Neuronal stem cell (in vitro differentiated cells): ENCODE data around the gene PRODH.

ENCODE experiments used
- DNase-seq: peaks from one replicate; pipeline ENCODE4 v3.0.0-alpha.2; 2013; ENCODE audit warnings: low spot score
- H2AFZ ChIP-seq: one replicate; pipeline ENCODE4 v1.6.1; 2013; ENCODE audit warnings: mild to moderate bottlenecking, low read length, inconsistent platforms
- H2AK5ac ChIP-seq: 2 replicates; pipeline ENCODE4 v1.6.1; 2013; ENCODE audit warnings: low read depth, mild to moderate bottlenecking, inconsistent platforms, low read length, moderate library complexity, mixed read lengths
- H2BK120ac ChIP-seq: 2 replicates; pipeline ENCODE4 v1.6.1; 2013; ENCODE audit warnings: low read depth, mild to moderate bottlenecking, inconsistent platforms, low read length, moderate library complexity, mixed read lengths
- H2BK12ac ChIP-seq: one replicate; pipeline ENCODE4 v1.6.1; 2013; ENCODE audit warnings: low read length, inconsistent platforms
- H2BK15ac ChIP-seq: 2 replicates; pipeline ENCODE4 v1.6.1; 2013; ENCODE audit warnings: mild to moderate bottlenecking, low read length, inconsistent platforms, mixed read lengths
- H2BK5ac ChIP-seq: one replicate; pipeline ENCODE4 v1.6.1; 2013; ENCODE audit warnings: inconsistent platforms, mild to moderate bottlenecking, low read length, moderate library complexity
- H3K14ac ChIP-seq: one replicate; pipeline ENCODE4 v1.6.1; 2013; ENCODE audit warnings: low read length, inconsistent platforms
- H3K18ac ChIP-seq: 2 replicates; pipeline ENCODE4 v1.6.1; 2013; ENCODE audit warnings: low read length, inconsistent platforms
- H3K23ac ChIP-seq: 2 replicates; pipeline ENCODE4 v1.6.1; 2013; ENCODE audit warnings: low read depth, mild to moderate bottlenecking, mixed read lengths, low read length, inconsistent platforms; ENCODE audit not compliant: poor library complexity
- H3K27ac ChIP-seq: replicated peaks from 3 replicates; pipeline ENCODE4 v1.5.1; 2013; ENCODE audit warnings: low read length, inconsistent platforms
- H3K27me3 ChIP-seq, 3 experiments: 2 replicates each; pipeline ENCODE4 v1.6.1; 2013; ENCODE audit warnings: low read length in 3 of 3, mild to moderate bottlenecking in 2 of 3, inconsistent platforms in 1 of 3, low read depth in 1 of 3, mixed read lengths in 1 of 3, moderate library complexity in 1 of 3; ENCODE audit not compliant: control insufficient read depth in 3 of 3, insufficient read depth in 3 of 3
- H3K36me3 ChIP-seq, 2 donors: replicated peaks in 1 of 2; 2 replicates each; pipeline ENCODE4 v1.6.1; 2013; ENCODE audit warnings: low read length in 2 of 2; ENCODE audit not compliant: control insufficient read depth in 2 of 2, insufficient read depth in 2 of 2
- H3K4ac ChIP-seq: 2 replicates; pipeline ENCODE4 v1.6.1; 2013; ENCODE audit warnings: inconsistent platforms, mild to moderate bottlenecking, low read length, moderate library complexity
- H3K4me1 ChIP-seq, 2 donors: 1 replicate in 1 of 2; 2 replicates in 1 of 2; pipeline ENCODE4 v1.6.1; 2013; ENCODE audit warnings: low read length in 2 of 2, low read depth in 1 of 2; ENCODE audit not compliant: control insufficient read depth in 2 of 2, insufficient read depth in 1 of 2
- H3K4me2 ChIP-seq: one replicate; pipeline ENCODE4 v1.6.1; 2013; ENCODE audit warnings: mild to moderate bottlenecking, low read length, inconsistent platforms; ENCODE audit not compliant: insufficient read depth, poor library complexity, severe bottlenecking
- H3K4me3 ChIP-seq, 2 donors: 2 replicates each; pipeline ENCODE4 v1.5.1; 2013; ENCODE audit warnings: low read length in 2 of 2, mild to moderate bottlenecking in 2 of 2, inconsistent platforms in 1 of 2, moderate library complexity in 1 of 2
- H3K79me1 ChIP-seq: one replicate; pipeline ENCODE4 v1.6.1; 2013; ENCODE audit warnings: low read depth, mild to moderate bottlenecking, inconsistent platforms, low read length, moderate library complexity
- H3K9ac ChIP-seq: one replicate; pipeline ENCODE4 v1.6.1; 2013; ENCODE audit warnings: mild to moderate bottlenecking, low read depth, low read length, inconsistent platforms; ENCODE audit not compliant: poor library complexity
- H3K9me3 ChIP-seq, 2 donors: replicated peaks in 1 of 2; 2 replicates each; pipeline versions ENCODE3 to v1.6.1; 2013; ENCODE audit warnings: low read length in 2 of 2, mild to moderate bottlenecking in 2 of 2, inconsistent platforms in 1 of 2, low read depth in 1 of 2, mixed read lengths in 1 of 2, moderate library complexity in 1 of 2; ENCODE audit not compliant: control insufficient read depth in 2 of 2, insufficient read depth in 1 of 2
- H4K8ac ChIP-seq: one replicate; pipeline ENCODE4 v1.6.1; 2013; ENCODE audit warnings: low read depth, mild to moderate bottlenecking, inconsistent platforms, low read length, moderate library complexity
- H4K91ac ChIP-seq: one replicate; pipeline ENCODE4 v1.6.1; 2013; ENCODE audit warnings: low read length, low read depth, mild to moderate bottlenecking, inconsistent platforms; ENCODE audit not compliant: poor library complexity
- WGBS, 2 donors: extraction: QIAGEN DNeasy Blood & Tissue Kit; methylation state at CpG; one replicate each; pipeline ENCODE4 v1.1.7; 2013; ENCODE audit warnings: missing lambda C conversion rate in 2 of 2, mixed read lengths in 1 of 2; ENCODE audit not compliant: insufficient read length in 2 of 2, insufficient replicate concordance in 1 of 2; ENCODE audit errors: extremely low coverage in 2 of 2; 5-methylcytosine and 5-hydroxymethylcytosine counted together

PRODH gene

DNA sequence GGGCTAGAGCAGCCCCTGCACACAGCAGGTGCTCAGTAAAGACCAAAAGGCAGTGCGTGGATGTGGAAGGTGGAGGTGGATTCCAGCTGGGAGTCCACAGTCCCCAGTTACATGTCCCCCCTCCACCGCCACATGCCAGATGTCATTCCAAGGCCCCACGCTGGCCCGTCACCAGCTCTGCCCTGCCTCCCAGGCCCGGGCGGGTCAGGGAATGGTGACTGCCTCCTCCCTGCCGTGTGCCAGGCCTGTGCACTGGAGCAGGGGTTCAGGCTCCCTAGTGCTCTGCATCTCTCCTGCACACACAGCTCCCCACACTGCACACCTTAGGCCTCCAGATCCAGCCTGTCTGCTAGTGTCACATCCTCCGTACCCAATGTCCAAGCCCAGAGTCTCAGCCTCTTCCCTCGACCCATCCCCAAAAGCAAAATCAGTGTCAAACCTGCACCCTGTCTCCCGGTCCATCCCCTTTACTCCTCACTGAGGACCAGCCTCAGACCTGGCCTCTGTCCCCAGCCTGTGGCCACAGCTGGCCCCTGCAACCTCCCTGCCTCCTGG is 40.2 kb upstream of the PRODH start:
- H2BK5ac ChIP-seq = no peak overlapping the region
- DNase-seq = no peak
- peaks cover 7 to 9% of the 10 kb centered on the region in 2 donors for H3K4me1 ChIP-seq

DNA sequence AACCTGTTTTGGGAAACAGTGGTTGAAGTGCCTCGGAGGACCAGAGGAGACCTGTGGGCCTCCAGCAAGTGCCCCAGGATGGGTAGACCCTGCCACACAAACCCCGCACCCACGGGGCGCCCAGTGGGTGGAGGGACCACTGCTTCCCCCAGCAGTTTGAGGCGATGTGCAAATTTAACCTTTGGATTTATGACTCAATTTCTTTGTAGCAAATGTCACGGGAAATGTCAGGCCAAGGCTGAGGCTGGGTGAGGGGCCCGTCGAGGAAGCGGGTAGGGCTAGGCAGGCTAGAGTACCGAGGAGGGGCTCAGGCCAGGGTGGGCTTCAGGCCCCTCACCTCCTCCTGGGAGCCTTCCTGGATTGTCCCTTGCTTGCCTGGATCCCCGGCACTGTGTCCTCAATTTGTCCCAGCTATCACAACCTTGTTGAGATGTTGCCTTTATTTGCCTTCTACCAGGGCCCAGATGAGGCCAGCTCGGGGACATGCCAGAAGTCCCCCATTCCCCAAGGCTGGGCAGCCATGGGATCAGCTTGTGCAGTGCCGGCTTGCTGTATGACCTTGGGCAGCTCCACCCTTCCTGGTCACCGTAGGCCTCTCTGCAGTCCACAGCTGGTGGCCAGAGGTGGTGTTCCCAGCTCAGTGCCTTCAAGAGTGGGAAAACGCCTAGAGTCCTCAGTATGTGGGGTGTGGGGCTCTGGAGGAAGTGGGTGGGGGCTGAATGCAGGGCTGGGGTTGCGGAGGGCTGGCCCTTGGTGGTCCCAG is 39.5 kb upstream of the PRODH start:
- no peak overlapping the region for H3K9ac ChIP-seq
- peaks cover 2 to 20% of the 10 kb centered on the region in 2 donors for H3K9me3 ChIP-seq
- peaks cover 8 to 13% of the 10 kb centered on the region in 2 donors for H3K4me1 ChIP-seq
- no peak overlapping the region for H3K4me3 ChIP-seq
- no peak overlapping the region for H3K14ac ChIP-seq
- no CpG with 5 or more reads among the region's 16 CpGs for WGBS, 2 donors
- H3K23ac ChIP-seq = no peak overlapping the region
- H2BK5ac ChIP-seq = no peak overlapping the region
- no peaks in the 10 kb centered on the region for H3K36me3 ChIP-seq
- H2AK5ac ChIP-seq = no peak overlapping the region
- H3K4me2 ChIP-seq = no peak overlapping the region
- peak overlapping the region; percentile 37 for H2BK15ac ChIP-seq
- H3K27ac ChIP-seq = no peak overlapping the region
- H3K18ac ChIP-seq = no peak overlapping the region
- peaks cover 16% of the 10 kb centered on the region for H3K79me1 ChIP-seq
- H2BK120ac ChIP-seq = no peak overlapping the region
- H3K27me3 ChIP-seq = no peaks in the 10 kb centered on the region
- peak overlapping the region; percentile 66 for H3K4ac ChIP-seq
- peak overlapping the region; percentile 30 for H2BK12ac ChIP-seq
- no peak overlapping the region for H4K8ac ChIP-seq
- H4K91ac ChIP-seq = no peak overlapping the region
- DNase-seq = no peak
- no peak overlapping the region for H2AFZ ChIP-seq

More for the DNA sequence above, 40.2 kb upstream of the PRODH start:
- no peak overlapping the region for H3K4me2 ChIP-seq
- H4K91ac ChIP-seq = no peak overlapping the region
- H2AFZ ChIP-seq = no peak overlapping the region
- H2BK120ac ChIP-seq = no peak overlapping the region
- no peak overlapping the region for H3K18ac ChIP-seq
- WGBS, 2 donors = no CpG with 5 or more reads among the region's 10 CpGs
- H4K8ac ChIP-seq = no peak overlapping the region
- H2AK5ac ChIP-seq = no peak overlapping the region
- no peak overlapping the region for H3K4ac ChIP-seq
- no peaks in the 10 kb centered on the region for H3K36me3 ChIP-seq
- peaks cover 12% of the 10 kb centered on the region for H3K79me1 ChIP-seq
- no peak overlapping the region for H3K4me3 ChIP-seq
- peak overlapping the region; percentile 70 for H3K9ac ChIP-seq
- no peak overlapping the region for H2BK12ac ChIP-seq
- no peak overlapping the region for H3K27ac ChIP-seq
- H3K9me3 ChIP-seq = peaks cover 2 to 25% of the 10 kb centered on the region in 2 donors
- no peaks in the 10 kb centered on the region for H3K27me3 ChIP-seq
- no peak overlapping the region for H2BK15ac ChIP-seq
- H3K14ac ChIP-seq = no peak overlapping the region
- H3K23ac ChIP-seq = peak overlapping the region; percentile 73

DNA sequence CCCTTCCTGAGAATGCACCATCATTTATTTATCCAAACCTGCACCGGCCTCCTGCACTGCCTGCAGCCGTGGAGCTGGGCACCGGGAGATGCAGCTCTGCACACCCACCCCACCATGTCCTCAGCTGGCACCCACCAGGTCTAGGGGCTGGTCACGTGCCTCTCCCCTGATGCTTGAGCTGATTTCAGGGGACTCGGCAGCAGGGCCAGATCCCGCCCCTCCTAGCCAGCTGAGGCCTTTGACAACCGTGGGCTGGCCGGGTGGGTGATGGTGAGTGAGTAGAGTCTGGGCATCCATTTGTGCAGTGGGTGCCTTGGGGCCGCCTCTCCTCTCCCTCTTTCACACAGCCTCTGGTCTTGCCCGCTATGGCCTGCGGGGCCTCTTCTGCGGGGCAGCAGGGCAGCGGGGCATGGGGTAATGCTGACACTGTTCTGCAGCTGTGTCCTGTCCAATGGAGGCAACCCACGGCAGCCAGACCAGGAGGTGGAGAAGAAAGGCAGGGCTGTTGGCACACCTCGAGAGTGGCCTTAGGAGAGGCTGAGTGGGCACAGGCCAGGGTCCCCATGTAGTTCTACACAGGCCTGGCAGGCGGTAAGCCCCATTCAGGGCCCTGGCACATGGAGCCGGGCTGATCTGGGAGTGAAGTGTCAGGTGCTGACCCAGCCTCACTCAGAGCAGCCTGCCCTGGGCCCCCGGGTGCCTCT is 38.5 kb upstream of the PRODH start:
- Histone ChIP-seq H2BK15ac (no peak overlapping the region), H3K27ac (no peak overlapping the region), H3K4me1 (peaks cover 11 to 13% of the 10 kb centered on the region in 2 donors), H3K79me1 (peaks cover 16% of the 10 kb centered on the region), H2BK120ac (no peak overlapping the region), H3K36me3 (no peaks in the 10 kb centered on the region), H3K18ac (peak overlapping the region; percentile 19), H3K27me3 (no peaks in the 10 kb centered on the region), H3K9ac (no peak overlapping the region), H3K14ac (no peak overlapping the region), H2BK5ac (no peak overlapping the region), H2BK12ac (no peak overlapping the region), H2AK5ac (no peak overlapping the region), H3K4ac (no peak overlapping the region), H3K4me3 (no peak overlapping the region), H4K91ac (peak overlapping the region; percentile 79), H3K9me3 (peaks cover 0 to 15% of the 10 kb centered on the region in 2 donors), H4K8ac (no peak overlapping the region), H2AFZ (no peak overlapping the region), H3K4me2 (no peak overlapping the region), H3K23ac (peak overlapping the region; percentile 95)
- no CpG with 5 or more reads among the region's 18 CpGs for WGBS, 2 donors
- no peak for DNase-seq
